K562 (cell line): Measurements from ENCODE around the gene SPTBN2. TPM values are rescaled to one million over a fixed set of nuclear protein-coding genes. Genes with fewer than 3 reads are reported as not detected.

Experiments used
- ARID1B ChIP-seq: fragments of 450-650 bp; IDR thresholded peaks from 2 replicates; pipeline ENCODE4 v1.6.1; 2016; ENCODE audit warnings: antibody characterized with exemption, mild to moderate bottlenecking, inconsistent platforms
- FOXK2 ChIP-seq, 2 experiments: fragments of 450-650 bp; IDR thresholded peaks in 1 of 2; conservative IDR thresholded peaks in 1 of 2; 2 replicates each; pipeline ENCODE4 v1.6.1; 2016; ENCODE audit warnings: low read depth in 2 of 2, mild to moderate bottlenecking in 1 of 2
- GTF2E2 ChIP-seq: fragments of 200-800 bp; sonication (Bioruptor generic); IDR thresholded peaks from 2 replicates; pipeline ENCODE4 v1.6.1; 2016; ENCODE audit warnings: missing genetic modification characterization, missing compliant biosample characterization
- HDAC1 ChIP-seq, 2 experiments: fragments of 450-650 bp; IDR thresholded peaks; 2 replicates each; pipeline ENCODE4 v1.6.1; 2016 to 2017; ENCODE audit warnings: inconsistent platforms in 1 of 2, mild to moderate bottlenecking in 1 of 2, moderate library complexity in 1 of 2
- HNRNPUL1 ChIP-seq: fragments of 200-400 bp; formaldehyde crosslinking; IDR thresholded peaks from 2 replicates; pipeline ENCODE4 v1.6.1; 2017; ENCODE audit warnings: low read length
- MEIS2 ChIP-seq: fragments of 450-650 bp; IDR thresholded peaks from 2 replicates; pipeline ENCODE4 v1.6.1; 2014; ENCODE audit warnings: mild to moderate bottlenecking; ENCODE audit not compliant: partially characterized antibody
- RCOR1 ChIP-seq, 2 experiments: IDR thresholded peaks; 2 replicates each; pipeline ENCODE4 v1.6.1; 2012; ENCODE audit warnings: low read depth in 2 of 2, low read length in 2 of 2, borderline replicate concordance in 1 of 2, improper control_type of control experiment in 1 of 2
- SMARCA4 ChIP-seq: fragments of 450-650 bp; IDR thresholded peaks from 2 replicates; pipeline ENCODE4 v1.6.1; 2016
- SOX6 ChIP-seq: fragments of 450-650 bp; IDR thresholded peaks from 2 replicates; pipeline ENCODE4 v1.6.1; 2014; ENCODE audit warnings: mild to moderate bottlenecking
- SREBF1 ChIP-seq: fragments of 150-350 bp; IDR thresholded peaks from 2 replicates; pipeline ENCODE4 v1.6.1; 2014; ENCODE audit warnings: antibody characterized with exemption, low read depth, low read length, borderline replicate concordance
- ZBTB40 ChIP-seq, 2 experiments: fragments of 450-650 bp in 1 of 2; sonication (generic) in 1 of 2; formaldehyde crosslinking in 1 of 2; IDR thresholded peaks; 2 replicates each; pipeline versions ENCODE4 v1.7.1 to v1.9.0; 2016 to 2022; ENCODE audit warnings: inconsistent platforms in 1 of 2, mild to moderate bottlenecking in 1 of 2, missing genetic modification reagents in 1 of 2
- ZC3H8 ChIP-seq: fragments of 450-650 bp; IDR thresholded peaks from 2 replicates; pipeline ENCODE4 v1.6.1; 2017
- ZNF224 ChIP-seq: sonication (generic); formaldehyde crosslinking; IDR thresholded peaks from 2 replicates; pipeline ENCODE4 v1.8.0; 2022; ENCODE audit warnings: mild to moderate bottlenecking, missing genetic modification reagents
- ZNF384 ChIP-seq: IDR thresholded peaks from 2 replicates; pipeline ENCODE4 v1.6.1; 2012; ENCODE audit warnings: low read depth, low read length, improper control_type of control experiment
- ZNF589 ChIP-seq: fragments of 200-800 bp; sonication (Bioruptor generic); IDR thresholded peaks from 2 replicates; pipeline ENCODE4 v1.6.1; 2016; ENCODE audit warnings: low read depth, missing genetic modification characterization, missing compliant biosample characterization
- ZNF609 ChIP-seq: sonication (generic); formaldehyde crosslinking; IDR thresholded peaks from 2 replicates; pipeline ENCODE4 v1.8.1; 2023; ENCODE audit warnings: missing genetic modification reagents, mild to moderate bottlenecking, borderline replicate concordance
- polyA plus RNA-seq, 8 experiments: library from polyadenylated mRNA; depleted of rRNA in 4 of 8; stranded (reverse) in 5 of 8; unstranded in 3 of 8; fragments of >200 nt; fragmentation: Nextera tagmentation in 2 of 8; fragmentation: Illumina TruSeq in 1 of 8; extraction: Ambion mirVana in 2 of 8; extraction: Trizol in 1 of 8; gene quantifications; 2 replicates each; pipeline versions ENCODE4 v1.2.1 to v1.2.3, GENCODE V29; 2011 to 2014; ENCODE audit warnings: inconsistent platforms in 1 of 8, missing spikeins in 1 of 8
- total RNA-seq, 7 experiments: library from RNA; depleted of rRNA in 6 of 7; stranded (reverse); fragments of >200 nt in 6 of 7; fragmentation: Illumina TruSeq in 2 of 7; extraction: Trizol in 2 of 7; gene quantifications; 2 replicates each; pipeline versions ENCODE4 v1.2.1 to v1.2.3, GENCODE V29; 2011 to 2021; ENCODE audit warnings: low replicate concordance in 1 of 7

SPTBN2 gene
- total and polyA plus RNA-seq, 9 of the 15 experiments (the other 6 are each of a cell fraction or from before 2014, with no cell fraction given), result 0.38 to 56.5 (median 19.7) TPM

DNA sequence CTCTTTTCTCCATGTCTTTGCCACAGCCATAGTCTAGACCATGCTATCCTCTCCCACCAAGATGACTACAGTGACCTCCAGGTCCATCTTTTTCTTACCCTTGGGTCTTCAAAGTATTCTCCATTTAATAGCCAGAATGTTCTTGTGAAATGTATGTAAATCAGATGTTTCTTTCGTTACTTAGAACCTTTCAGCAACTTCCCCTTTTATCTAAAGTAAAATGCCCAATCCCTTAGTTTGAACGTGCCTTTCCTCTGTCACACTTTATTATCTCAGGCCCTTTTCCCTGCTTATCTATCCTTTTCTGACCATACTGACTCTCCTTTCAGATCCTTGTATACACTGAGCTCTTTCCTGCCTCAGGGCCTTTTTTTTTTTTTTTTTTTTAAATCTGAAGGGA lies 69.3 kb downstream of the SPTBN2 start (continued):
- peak; percentile 14; the same call in 1 of the 2 replicates for TF ChIP-seq ZBTB40 (IDR thresholded peaks at IDR 0.05)
- TF ChIP-seq ZBTB40 (CRISPR knock-in tag; IDR thresholded peaks at IDR 0.05), result no peak
- TF ChIP-seq FOXK2 (conservative IDR thresholded peaks at IDR 0.05 in 1 of 2, IDR thresholded peaks at IDR 0.05 in 1 of 2; ENCODE audit: low read depth in 2 of 2), result peak; percentile 46 to 71; a peak in 2 of 4 replicates
- peak; percentile 52 for TF ChIP-seq ARID1B
- TF ChIP-seq SREBF1, result no peak
- TF ChIP-seq SOX6, result peak; percentile 77; the same call in 1 of the 2 replicates
- TF ChIP-seq RCOR1 (IDR thresholded peaks at IDR 0.05; ENCODE audit: borderline replicate concordance in 1 of 2, low read depth in 2 of 2, low read length in 2 of 2), result peak in 1 of 2 experiments; percentile 40; a peak in 1 of 4 replicates
- peak; percentile 35 for TF ChIP-seq MEIS2
- TF ChIP-seq ZNF384, result peak; percentile 69
- TF ChIP-seq HNRNPUL1, result no peak
- no peak for TF ChIP-seq ZNF609 (CRISPR knock-in tag)
- TF ChIP-seq HDAC1 (IDR thresholded peaks at IDR 0.05), result peak in 1 of 2 experiments; percentile 56; a peak in 1 of 4 replicates
- TF ChIP-seq ZNF589 (CRISPR knock-in tag), result no peak
- TF ChIP-seq ZNF224, result no peak
- peak; percentile 41; the same call in 1 of the 2 replicates for TF ChIP-seq SMARCA4
- no peak for TF ChIP-seq ZC3H8
- no peak for TF ChIP-seq GTF2E2
